HG02943 (cell line): Measurements from ENCODE around the gene ANLN.
"Not testable (repeated sequence)": the region's sequence is repeated elsewhere in the genome, so short reads cannot be mapped to it uniquely, and the experiment has no call there.

ENCODE experiments used
- ATAC-seq: cut with Tn5 transposase; IDR thresholded peaks from one replicate; pipeline ENCODE4 v1.9.1; 2021; ENCODE audit warnings: mild to moderate bottlenecking, low read depth, moderate library complexity; ENCODE audit not compliant: unreplicated experiment

Gene ANLN

DNA sequence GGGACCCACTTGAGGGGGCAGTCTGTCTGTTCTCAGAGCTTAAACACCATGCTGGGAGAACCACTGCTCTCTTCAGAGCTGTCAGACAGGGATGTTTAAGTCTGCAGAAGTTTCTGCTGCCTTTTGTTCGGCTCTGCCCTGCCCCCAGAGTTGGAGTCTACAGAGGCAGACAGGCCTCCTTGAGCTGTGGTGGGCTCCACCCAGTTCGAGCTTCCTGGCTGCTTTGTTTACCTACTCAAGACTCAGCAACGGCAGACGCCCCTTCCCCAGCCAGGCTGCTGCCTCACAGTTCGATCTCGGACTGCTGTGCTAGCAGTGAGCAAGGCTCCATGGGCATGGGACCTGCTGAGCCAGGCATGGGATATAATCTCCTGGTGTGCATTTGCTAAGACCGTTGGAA, 11.1 kb upstream of the ANLN start:
- not testable (repeated sequence) for ATAC-seq

DNA sequence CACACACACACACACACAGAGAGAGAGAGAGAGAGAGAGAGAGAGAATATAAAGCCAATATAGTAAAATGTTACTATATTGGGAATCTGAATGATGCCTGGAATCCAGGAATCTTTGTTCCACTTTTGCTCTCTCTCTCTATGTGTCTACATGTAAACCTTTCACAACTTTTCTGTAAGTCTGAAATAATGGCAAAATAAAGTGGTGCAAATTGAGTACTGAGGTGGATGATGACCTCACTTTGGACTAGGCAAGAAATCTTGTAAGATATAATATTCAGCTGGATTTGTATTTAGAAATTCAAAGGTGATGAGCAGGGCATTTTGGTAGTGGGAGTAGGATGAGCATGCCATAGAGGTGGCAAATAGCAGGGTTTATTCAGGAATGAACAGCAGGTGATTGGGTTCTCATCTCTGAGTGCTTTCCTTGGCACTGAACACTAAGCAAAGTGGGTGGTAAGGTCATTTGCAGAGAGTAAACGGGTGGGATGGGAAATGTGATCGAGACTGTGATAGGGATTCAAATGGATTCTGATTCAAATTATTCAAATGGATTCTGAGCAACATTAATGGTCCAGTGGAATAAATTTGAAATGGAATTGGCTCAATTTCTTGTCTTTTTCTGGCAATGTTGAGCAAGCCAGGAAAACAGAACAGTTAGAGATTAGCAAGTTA, 9.7 kb upstream of the ANLN start:
- ATAC-seq: no peak

DNA sequence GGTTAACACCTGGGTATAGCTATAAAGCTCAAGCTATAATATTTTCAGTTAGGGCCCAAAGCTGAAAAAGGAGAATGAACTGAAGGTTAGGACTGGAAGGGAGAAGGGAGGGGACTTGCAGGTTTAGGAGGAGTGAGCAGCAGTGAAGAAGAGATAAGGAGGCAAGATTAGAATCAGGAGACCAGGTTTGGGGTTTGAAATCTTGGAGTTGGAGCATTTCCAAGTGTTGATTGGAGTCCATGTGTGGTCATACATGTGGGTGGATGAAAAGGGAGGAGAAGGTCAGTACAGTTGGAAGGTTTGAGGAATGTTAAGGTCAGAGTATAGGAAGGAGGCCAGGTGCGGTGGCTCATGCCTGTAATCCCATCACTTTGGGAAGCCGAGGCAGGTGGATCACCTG, 8.6 kb upstream of the ANLN start:
- ATAC-seq: no peak

DNA sequence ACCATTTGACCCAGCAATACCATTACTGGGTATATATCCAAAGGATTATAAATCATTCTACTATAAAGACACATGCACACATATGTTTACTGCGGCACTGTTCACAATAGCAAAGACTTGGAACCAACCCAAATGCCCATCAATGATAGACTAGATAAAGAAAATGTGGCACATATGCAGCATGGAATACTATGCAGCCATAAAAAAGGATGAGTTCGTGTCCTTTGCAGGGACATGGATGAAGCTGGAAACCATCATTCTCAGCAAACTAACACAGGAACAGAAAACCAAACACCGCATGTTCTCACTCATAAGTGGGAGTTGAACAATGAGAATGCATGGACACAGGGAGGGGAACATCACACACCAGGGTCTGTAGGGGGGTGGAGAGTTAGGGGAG, 6.4 kb upstream of the ANLN start:
- ATAC-seq: not testable (repeated sequence)

DNA sequence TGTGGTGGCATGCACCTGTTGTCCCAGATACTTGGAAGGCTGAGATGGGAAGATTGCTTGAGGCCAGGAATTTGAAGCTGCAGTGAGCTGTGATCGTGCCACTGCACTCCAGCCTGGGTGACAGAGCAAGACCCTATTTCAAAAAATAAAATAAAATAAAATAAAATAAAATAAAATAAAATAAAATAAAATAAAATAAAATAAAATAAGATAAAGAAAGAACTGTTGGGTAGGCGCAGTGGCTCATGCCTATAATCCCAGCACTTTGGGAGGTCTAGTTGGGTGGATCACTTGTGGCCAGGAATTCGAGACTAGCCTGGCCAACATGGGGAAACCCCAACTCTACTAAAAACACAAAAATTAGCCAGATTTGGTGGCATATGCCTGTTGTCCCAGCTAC, 4.0 kb upstream of the ANLN start:
- ATAC-seq: not testable (repeated sequence)

DNA sequence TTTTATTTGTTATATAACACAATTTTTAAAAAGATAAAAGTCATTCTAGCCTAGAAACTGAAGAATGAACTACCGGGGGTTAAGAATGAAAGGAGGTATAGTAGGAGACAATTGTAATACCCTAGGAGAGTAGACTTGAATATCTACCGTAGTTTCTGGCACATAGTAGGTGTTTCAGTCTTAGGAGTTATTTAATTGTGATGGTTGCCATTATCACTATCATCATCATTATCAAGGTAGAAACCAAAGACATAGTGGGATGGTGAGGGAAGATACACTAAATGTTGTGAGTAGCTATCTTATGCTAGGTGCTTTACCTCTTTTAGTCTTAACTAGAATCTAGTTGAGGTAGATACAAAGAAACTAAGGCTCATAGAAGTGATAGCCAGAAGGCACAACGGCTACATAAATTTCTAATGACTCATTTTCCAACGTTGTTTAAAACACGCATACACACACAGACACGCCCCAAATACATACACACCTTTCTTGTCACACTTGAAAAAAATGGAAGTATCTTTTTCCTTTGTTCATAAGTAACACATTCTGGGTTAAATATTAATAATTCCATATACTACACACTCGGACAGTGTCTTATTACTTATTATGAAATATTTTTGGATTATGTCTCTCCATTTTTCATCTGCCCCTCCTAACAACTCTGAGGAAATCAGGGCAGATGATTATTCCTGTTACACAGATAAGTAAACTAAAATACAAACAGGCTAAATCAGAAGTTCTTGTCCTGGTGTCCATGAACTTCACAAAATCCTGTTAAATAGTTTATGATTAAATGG, 2.0 kb upstream of the ANLN start:
- ATAC-seq: no peak

DNA sequence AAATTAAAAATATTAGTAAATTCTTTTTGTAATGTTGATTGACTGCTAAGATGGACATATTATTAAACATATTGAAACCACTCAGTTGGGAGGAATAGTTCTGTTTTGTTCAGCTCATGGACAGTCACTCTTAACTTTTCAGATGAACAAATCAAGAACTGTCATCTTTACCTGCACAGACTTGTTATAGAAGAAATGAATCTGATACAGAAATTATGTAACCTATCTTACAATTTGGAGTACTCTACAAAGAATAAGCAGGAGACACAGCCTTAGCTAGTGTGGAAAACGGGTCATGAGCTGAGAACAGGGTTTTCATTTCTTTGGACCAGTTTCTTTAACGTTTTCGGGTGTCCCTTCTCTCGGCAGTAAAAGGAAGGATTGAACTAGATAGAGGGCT, 1.2 kb upstream of the ANLN start:
- ATAC-seq: no peak

DNA sequence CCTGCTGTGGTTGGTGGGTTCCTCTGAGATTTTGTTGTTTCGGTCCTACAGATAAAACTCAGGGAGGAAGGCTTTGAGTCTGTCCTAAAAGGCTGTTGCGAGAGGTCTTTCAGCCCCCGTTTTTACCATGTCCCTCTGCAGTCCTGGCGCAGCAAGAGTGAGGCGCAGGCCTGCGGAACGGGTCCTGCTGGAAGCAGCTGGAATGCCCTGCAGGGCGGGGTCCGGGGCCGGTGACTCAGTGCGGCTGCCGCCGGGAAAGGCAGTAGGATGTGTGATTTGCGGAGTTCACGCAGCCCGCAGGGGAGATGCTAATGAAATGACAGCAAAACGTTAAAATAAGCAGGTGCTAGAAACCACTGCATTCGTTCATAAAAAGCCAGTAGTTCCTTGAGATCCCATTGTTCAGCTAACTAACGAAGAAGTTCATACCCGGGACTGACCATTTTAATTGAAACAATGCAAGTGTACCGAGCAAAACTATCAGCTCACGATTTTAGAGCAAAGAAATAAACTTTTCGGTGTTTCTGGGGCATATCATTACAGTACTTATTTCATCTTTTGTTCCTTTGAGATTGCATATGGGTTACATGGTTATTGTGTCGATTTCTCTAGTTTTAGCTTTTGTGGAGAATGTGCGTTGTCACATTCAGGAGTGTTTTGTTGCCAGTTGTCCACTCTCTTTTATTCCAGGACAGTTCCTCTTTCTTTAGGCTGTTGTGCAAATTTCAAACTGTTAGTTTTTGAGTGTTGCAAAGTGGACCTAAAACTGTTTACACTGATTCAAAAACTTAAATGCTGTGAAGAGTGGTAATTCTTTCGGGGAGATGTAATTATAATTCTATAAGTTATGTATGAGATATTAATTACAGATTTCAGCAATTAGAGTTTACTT, 783 bp downstream of the ANLN start:
- peak; percentile 30 for ATAC-seq

DNA sequence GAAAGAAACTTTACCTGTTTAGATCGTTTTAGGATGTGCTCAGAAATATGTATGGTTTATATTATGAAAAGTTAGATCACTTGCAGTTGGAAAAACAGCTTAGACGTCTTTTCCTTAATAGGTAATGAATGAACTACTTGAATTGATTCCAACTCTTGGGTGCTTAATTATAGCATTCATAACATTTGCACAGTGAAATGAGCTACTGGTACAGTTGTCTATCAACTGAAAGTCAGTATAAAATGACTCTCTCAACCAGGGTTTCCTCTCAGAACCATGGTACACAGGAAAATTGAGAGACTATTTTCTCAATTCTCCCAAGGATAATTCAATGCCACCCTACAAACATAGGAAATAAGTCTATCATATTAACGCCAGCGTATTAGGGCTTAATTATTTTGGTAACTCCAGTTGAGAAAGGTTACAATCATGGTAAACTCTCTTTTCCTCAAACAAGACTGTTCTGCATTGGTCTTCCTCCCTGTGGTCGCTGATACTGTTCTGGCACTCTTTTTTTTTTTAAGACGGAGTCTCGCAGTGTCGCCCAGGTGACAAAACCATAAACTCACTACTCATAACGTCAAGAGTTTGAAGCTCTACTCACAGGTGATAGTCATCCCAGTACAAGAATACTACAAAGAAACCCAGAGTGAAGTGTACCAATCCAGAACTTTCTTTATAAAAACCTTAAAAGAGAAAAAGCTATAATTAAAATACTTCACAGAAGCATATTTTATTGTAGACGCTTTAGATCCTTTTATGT, 2.0 kb downstream of the ANLN start:
- ATAC-seq: no peak

DNA sequence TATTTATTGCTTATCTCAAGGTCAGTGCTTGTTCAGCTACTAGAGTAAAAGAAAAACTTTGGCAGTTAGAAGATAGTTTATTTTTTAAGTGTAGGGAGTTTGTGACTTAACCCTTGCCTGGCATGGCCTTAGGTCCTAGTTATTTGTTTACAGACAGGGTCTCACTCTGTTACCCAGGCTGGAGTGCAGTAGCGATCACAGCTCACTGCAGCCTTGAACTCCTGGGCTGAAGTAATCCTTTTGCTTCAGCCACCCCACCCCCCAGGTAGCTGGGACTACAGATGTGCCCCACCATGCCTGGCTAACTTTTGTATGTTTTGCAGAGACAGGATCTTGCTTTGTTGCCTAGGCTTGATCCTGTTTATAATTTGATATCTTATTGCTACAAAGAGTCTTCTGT, 4.2 kb downstream of the ANLN start:
- ATAC-seq: no peak

DNA sequence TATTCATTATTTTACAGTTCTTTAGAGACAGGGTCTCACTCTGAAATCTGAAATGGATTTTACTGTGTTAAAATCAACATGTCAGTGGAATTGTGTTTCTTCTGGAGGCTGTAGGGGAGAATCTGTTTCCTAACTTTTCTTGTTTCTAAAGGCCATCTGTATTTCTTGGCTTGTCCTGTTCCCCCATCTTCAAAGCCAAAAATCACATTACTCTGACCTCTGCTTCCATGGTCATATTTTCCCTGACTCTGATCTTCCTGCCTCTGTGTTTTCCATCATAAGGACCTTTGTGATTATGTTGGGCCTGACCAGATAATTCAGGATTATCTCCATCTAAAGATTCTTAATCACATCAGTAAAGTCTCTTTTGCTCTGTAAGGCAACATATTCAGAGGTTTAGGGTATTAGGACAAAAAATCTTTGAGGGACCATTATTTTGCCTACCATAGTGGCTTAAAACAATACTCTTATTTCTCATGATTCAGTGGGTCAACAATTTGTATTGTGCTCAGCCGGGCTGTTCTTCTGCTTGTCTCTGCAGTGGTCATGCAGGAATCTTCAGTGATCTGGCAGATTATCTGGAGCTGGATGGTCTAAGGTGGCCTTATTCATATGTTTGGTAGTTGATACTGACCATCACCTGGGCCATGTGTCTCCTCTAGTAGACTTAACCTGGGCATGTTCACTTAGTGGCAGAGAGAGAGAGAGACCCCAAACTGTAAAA, 5.7 kb downstream of the ANLN start:
- no peak for ATAC-seq

DNA sequence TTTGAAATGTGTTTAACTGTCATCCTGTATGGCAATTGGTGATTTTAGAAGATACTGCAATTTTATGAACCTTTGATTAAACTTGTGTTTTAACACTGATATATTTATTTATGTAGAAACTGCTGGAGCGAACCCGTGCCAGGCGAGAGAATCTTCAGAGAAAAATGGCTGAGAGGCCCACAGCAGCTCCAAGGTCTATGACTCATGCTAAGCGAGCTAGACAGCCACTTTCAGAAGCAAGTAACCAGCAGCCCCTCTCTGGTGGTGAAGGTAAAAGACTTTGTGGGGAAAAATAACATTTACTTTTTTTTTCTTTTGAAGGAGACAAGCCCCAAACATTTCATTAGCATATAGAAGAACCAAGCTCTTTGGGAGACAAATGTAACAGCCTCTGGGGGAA, 6.5 kb downstream of the ANLN start:
- no peak for ATAC-seq

DNA sequence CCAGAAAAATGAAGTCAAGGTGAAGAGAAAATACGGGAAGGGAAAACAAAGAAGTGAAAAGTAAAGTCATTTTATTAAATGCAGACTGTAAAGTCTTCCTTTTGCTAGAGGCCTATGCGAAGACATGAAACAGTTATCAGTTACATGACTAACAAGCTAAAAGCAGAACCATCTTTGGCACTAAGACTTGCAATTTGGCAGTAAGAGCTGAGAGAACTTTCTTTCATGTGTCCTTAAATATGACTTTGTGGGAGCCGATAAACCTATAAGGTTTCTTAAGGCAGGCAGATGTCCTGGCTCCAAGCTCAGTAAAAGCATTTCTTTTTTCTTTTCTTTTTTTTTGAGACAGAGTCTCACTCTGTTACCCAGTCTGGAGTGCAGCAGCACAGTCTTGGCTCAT, 10.4 kb downstream of the ANLN start:
- ATAC-seq: no peak

DNA sequence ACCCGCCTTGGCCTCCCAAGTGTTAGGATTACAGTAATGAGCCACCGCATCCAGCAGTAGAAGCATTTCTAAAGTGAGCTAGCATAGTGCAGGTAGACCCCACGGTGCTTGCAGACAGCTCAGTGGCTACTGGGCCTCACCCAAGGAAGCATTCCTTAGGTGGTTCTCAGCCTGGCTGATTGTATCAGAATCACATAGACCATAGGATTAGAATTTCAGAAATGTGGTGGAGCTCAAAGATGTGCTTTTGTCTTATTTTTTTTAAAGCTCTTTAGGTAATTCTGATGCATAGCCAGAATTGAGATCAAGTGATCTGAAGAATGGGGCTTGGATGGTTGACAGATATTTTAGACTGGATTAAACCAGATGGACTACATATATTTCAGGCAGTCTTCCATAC, 10.9 kb downstream of the ANLN start:
- ATAC-seq: no peak

DNA sequence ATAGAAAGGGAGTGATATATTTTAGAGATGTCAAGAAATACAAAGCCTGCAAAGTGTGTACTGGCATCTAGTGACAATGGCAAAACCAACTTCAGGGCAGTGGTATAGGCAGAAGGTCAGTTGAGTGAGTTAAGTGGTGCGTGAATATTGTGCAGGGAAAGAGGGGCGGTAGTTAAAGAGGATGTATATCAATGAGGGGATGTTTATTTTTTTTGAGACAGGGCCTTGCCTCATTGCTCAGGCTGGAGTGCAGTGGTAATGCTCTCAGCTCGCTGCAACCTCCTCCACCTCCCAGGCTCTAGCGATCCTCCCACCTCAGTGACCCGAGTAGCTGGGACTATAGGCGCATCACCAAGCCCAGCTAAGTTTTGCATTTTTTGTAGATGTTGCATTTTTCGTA, 13.8 kb downstream of the ANLN start:
- no peak for ATAC-seq

DNA sequence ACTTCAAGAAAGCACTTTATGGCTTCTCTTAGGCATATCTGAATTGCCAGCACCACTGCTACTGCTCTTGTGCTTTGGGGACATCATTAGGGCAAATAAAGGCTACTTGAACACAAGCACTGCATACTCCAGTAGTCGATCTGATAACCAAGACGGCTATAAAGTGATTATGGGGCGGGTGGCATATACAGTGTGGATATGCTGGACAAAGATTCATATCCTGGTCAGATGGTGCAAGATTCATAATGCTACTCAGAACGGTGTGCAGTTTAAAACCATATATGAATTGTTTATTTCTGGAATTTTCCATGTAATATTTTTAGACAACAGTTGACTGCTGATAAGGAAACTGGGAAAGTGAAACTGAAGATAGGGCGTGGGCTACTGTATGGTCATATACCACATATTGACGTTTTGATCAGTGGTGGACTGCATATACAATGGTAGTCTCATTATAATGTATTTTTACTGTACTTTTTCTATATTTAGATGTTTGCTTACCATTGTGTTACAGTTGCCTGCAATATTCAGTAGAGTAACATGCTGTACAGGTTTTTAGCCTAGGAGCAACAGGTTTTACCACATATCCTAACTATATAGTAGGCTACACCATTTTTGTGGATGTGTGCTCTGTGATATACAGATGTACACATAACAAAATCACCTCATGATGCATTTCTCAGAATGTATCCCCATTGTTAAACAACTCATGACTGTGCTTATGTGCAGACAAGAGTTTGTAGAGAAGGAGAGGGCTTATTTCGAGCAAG, 15.2 kb downstream of the ANLN start:
- no peak for ATAC-seq

DNA sequence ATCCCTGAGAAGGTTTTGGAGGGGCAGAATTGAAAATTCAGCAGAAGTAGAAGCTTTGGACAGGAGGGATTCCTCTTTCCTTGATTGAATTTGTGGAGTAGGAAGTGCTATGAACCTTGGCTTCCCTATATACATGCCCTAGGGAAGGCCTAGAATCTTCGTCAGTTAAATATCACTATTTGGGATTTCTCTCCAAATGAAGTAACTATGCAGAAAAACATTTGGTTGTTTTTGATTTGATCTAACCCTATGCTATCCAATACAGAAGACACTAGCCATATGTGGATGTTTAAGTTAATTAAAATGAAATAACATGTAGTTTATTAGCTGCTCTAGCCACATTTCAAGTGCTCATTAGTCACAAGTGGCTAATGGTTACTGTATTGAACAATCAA, 15.7 kb downstream of the ANLN start:
- ATAC-seq: no peak

DNA sequence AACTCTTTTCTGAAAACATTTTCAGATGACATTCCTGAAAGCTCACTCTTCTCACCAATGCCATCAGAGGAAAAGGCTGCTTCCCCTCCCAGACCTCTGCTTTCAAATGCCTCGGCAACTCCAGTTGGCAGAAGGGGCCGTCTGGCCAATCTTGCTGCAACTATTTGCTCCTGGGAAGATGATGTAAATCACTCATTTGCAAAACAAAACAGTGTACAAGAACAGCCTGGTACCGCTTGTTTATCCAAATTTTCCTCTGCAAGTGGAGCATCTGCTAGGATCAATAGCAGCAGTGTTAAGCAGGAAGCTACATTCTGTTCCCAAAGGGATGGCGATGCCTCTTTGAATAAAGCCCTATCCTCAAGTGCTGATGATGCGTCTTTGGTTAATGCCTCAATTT, 16.5 kb downstream of the ANLN start:
- no peak for ATAC-seq
